Amniotic stem cell (primary cell): ENCODE data around the gene KCNMA1.
"Not testable (repeated sequence)": the region's sequence is repeated elsewhere in the genome, so short reads cannot be mapped to it uniquely, and the experiment has no call there.

ENCODE experiments used
- DNase-seq: peaks from one replicate; lab custom pipeline; 2025; lab: John Stamatoyannopoulos, UW

KCNMA1 gene

GRCh38 chr10:77531441-77532001 is 106.1 kb downstream of the KCNMA1 start:
- DNase-seq, result peak; percentile 85

DNA sequence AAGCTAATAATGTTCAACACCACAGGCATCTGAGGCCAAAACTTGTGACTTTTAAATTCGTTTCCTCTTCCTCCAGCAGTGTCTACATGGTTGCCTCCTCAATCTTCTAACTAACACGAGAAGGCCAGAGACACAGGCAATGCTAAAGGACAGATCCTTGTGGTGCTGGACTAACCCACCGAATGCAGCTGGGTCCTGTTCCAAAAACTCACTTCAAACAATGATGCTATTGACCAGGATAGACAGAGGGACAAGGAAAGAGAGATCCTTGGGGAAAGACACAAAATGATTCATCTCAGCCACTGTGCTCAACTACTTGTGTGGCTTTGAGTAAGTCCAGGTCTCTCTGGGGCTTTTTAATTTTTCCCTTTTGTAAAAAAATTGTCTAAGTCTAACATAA is 107.6 kb downstream of the KCNMA1 start:
- no peak for DNase-seq

DNA sequence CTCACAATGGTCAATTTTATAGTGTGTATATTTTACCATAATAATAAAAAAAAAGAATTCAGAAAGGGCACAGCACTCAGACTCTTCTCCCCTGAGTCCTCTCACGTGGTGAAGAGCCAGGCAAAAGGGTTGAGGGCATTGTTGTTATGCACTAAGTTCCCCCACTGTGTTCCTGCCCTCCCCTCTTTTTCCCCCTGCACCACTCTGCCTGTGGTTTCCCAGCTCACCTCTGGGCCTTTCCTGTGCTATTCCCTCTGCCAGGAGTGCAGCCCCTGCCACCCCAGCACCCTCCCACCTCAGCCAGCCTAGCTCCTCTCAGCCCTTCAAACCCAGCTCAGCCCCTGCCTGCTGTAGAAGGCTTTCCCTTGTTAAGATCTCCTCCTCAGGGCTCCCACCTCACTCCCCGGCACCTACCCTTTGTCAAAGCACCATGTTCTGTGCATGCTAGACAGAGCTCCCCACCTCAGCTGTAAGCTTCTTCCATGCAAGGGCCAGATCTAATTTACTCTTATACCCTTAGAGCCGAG is 108.5 kb downstream of the KCNMA1 start:
- DNase-seq, result no peak

DNA sequence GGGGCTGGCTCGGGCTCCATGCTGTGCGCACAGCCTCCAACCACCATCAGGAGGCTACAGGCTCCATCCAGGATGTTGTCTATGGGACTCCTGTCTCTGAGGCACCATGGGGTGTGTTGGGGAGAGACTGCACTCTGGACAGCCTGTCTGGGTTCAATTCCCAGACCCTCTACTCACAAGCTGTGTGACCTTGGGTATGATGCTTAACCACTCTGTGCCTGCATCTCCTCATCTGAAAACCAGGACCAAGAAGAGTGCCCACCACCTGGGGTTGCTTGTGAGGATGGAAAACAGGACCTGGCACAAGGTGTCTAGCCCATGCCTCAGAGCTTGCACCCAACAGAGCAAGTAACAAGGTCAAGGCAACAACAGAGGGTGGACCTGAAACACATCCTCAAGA is 109.8 kb downstream of the KCNMA1 start:
- DNase-seq, result no peak

GRCh38 chr10:77526868-77527617 is 110.6 kb downstream of the KCNMA1 start:
- DNase-seq, result no peak

- DNase-seq, result peak; percentile 66
These were observed 113.3 kb downstream of the KCNMA1 start for GRCh38 chr10:77524281-77524711.

DNA sequence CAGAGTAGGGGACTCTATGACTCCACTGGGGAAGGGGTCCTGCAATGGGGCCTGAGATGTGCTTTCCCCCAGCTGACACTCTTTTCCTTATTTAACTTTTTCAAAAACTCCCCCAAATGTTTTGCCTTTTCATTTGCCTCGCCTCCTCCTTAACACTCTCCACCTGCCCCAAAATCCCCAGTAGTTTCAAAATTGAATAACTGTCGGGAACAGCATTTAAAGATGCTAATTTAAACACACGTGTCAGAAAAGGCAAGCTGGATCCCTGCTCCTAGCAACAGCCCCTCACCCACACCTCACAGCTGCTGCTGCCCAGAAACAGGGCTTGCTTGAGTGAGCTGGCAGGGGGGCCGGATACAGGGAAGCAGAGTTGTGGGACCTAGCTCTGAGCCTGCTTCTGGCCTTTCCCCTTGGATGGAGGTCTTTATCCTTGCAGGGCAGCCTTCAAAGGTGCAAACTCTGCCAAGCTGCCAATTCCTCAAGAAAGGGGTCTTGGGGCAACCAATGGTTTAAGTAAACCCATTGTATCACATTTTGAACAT is 115.3 kb downstream of the KCNMA1 start:
- DNase-seq, result no peak

GRCh38 chr10:77520995-77521394 is 116.6 kb downstream of the KCNMA1 start:
- no peak for DNase-seq

- DNase-seq, result no peak
These were observed 117.3 kb downstream of the KCNMA1 start for GRCh38 chr10:77520290-77520689.

DNA sequence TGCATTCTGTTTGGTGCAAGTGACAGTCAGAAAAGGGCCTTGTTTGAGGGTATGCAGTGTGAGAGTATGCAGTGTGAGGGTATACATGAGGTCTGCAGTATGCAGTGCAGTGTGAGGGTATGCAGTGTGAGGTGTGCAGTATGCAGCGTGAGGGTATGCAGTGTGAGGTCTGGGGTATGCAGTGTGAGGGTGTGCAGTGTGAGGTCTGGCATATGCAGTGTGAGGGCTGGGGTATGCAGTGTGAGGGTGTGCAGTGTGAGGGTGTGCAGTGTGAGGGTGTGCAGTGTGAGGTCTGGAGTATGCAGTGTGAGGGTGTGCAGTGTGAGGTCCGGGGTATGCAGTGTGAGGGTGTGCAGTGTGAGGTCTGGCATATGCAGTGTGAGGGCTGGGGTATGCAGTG is 117.8 kb downstream of the KCNMA1 start:
- not testable (repeated sequence) for DNase-seq

GRCh38 chr10:77518910-77519274 is 118.7 kb downstream of the KCNMA1 start:
- DNase-seq, result no peak

- no peak for DNase-seq
These were observed 119.2 kb downstream of the KCNMA1 start for GRCh38 chr10:77518241-77518909.

DNA sequence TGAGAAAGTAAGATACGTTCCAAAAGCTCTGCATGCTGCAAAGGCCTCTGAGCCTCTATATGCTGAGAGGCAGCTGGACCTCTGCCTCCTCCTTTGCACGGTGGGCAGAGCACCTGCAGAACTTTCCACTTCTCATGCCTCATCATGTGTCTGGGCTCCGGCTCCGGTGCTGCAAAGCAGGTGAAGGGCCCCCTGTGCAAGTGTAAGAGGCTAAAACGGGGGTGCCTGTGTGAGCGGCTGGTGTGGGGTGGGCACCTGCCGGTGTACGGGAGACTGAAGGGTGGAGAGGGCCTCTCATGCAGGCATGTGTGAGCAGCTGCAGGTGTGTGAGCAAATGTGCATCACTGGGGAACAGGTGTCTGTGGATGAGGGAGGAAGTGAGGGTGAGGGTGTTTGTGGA is 121.0 kb downstream of the KCNMA1 start:
- no peak for DNase-seq

- no peak for DNase-seq
These were observed 122.7 kb downstream of the KCNMA1 start for GRCh38 chr10:77514870-77515269.

DNA sequence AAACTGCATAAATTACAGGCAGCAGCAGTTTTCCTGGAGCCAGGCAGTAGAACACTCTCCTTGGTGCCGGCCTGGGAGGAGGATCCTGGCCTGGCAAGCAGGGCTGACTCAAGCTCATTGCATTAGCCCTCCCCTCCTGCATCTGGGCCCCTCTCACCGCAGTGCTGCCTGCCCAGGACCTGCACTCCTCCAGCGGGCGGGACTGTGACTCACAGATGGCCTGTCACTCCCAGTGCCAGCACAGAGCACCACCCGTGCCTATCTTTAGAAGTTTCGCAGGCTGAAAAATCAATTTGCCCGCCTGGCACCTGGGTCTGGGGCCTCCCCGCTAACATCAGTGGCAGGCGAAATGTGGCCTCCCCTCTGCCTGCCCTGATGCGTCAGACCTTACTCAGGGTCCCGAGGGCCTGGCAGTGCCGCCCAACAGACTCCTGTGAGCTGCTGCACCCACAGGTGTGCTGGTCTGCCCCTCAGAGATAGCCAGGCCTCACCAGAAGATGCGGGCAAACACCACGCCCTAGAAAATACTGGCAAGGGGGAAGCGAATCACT is 123.8 kb downstream of the KCNMA1 start:
- DNase-seq, result peak; percentile 89

DNA sequence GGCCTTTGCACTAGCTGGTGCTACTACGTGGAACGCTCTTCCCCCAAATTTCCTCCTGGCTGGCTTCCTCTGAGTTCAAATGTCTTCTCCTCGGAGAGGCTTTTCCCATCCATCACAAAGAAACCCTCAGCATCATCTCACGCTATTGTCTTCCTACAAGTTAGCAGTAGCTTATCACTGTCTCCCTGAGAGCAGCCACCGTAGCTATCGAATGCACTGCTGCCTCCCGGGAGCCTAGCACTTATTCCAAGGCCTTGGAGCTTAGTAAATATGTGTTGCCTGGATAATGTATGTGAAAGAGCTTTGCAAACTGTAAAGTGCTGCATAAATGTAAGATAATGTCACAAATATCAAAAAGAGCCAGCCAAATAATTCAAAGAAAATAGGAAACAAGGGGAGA is 124.4 kb downstream of the KCNMA1 start:
- DNase-seq, result no peak

GRCh38 chr10:77512219-77512578 is 125.4 kb downstream of the KCNMA1 start:
- no peak for DNase-seq

- no peak for DNase-seq
These were observed 126.0 kb downstream of the KCNMA1 start for GRCh38 chr10:77511498-77512218.

DNA sequence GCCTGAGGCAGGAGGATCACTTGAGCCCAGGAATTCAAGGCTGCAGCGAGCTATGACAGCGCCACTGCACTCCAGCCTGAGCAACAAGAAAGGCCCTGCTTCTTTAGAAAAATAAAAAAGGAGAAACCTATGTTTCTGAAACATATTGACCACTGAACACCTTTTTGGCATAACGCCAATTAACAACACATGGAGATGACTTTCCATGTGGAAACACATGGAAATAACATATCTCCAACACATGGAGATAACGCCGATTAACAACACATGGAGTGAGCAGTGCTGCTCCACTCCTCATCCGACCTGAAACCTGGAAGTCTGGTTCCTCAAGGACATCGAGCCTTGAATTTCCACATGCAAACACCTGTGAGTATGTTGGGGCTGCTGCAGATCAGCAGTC is 126.9 kb downstream of the KCNMA1 start:
- DNase-seq, result no peak

- no peak for DNase-seq
These were observed 127.3 kb downstream of the KCNMA1 start for GRCh38 chr10:77510294-77510693.

DNA sequence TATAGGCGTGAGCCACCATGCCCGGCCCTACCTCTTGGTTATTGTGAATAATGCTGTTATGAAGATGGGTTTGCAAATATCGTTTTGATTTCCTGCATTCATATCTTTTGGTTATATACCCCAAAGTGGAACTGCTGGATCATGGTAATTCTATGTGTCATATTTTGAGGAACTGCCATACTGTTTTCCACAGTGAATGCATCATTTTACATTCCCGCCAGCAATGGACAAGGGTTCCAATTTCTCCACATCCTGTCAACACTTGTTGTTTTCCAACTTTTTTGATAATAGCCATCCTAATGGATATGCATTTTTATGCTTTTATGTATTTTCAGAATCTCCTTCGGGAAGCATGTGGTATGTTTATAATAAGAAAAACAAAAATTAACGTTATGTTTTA is 128.2 kb downstream of the KCNMA1 start:
- no peak for DNase-seq

DNA sequence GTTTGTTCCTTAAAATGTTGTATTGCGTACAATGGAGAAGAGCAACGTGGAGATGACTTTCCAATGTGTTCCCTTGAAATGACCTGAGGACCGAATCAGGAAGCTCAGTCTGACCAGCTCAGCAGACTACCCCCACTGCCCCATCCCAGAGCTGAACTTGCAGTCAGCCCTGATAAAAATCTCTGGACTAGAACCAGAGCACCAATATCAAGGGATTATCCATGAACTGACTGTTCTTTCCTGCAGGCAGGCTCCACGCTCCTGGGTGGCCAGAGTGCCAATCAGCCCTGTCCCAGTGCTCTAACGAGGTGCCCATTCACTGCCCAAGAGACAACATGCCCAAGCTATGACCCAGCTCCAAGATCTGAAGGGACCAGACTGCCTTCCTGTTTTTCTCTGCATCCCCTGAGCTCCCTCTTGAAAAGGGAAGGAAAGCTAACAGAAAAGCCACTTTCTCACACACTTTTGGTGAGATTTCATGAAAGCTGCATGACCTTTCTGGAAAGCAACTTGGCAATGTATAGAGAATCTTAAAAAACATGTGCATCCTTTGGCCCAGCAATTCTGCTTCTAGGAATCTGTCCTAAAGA is 130.2 kb downstream of the KCNMA1 start:
- no peak for DNase-seq
